Daoy (cell line): ENCODE data around the gene ORC5. TPM values are rescaled to one million over a fixed set of nuclear protein-coding genes. Genes with fewer than 3 reads are reported as not detected.
"Not testable (repeated sequence)": the region's sequence is repeated elsewhere in the genome, so short reads cannot be mapped to it uniquely, and the experiment has no call there.

ENCODE experiments used
- DNase-seq: peaks from one replicate; pipeline ENCODE4 v3.0.0-alpha.2; 2015; ENCODE audit warnings: low read depth
- total RNA-seq: library from RNA; depleted of rRNA; stranded (reverse); fragments of >200 nt; shearing (Covaris generic); gene quantifications from 2 replicates; pipeline ENCODE4 v1.2.3, GENCODE V29; 2014

The ORC5 gene
- total RNA-seq, 1 experiment from 2014 or later, result 94.9 TPM

DNA sequence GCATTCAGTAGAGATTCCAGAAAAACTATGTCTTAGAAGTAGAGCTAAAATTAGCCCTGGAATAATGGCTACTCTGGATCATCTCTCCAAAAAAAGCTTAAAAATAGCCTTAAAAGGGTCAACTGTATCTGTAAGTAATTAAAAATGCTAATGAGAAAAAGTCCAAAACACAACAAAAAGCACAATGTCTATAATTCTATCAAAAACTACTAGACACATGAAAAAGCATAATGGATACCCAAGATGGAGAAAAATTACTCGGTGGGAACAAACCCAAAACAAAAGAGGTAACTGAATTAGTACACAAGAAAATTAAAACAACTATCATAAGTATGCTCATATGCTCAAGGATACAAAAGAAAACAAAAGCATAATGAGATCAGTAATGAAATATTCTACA, 15.4 kb downstream of the ORC5 start:
- no peak for DNase-seq

DNA sequence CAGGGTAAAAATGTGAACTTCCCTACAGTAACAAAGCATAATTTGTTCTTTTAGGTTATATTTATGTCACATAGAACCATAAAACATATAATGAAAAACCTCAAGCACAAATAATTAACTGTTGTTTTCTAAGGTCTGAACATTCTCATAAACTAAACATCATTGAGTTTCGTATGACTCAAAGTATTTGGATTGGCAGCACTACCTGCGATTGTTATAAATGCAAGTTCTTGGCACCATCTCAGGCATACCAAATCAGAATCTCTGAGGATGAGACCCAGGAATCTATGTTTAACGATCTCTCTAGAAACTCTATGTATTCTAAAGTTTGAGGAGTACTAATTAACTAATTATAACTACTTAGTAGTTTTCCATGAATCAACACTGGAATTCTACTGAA, 22.5 kb downstream of the ORC5 start:
- DNase-seq, result no peak

DNA sequence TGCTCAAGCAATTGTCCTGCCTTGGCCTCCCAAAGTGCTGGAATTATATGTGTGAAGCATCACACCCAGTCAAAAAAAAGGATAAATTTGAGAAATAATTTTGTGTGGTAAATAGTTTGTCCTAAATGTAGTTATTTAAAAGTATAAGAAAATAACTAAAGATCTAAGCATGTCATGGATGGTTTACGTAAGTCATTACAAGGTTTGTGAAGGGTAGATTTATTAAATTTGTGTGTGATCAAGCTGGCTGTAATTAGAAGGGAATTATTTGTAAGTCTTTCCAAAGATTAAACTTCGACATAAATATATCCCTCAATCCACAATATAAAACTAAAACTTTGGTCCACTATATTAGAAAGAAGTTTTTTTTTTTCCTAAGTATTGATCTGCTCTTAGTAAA, 28.6 kb downstream of the ORC5 start:
- DNase-seq, result no peak

DNA sequence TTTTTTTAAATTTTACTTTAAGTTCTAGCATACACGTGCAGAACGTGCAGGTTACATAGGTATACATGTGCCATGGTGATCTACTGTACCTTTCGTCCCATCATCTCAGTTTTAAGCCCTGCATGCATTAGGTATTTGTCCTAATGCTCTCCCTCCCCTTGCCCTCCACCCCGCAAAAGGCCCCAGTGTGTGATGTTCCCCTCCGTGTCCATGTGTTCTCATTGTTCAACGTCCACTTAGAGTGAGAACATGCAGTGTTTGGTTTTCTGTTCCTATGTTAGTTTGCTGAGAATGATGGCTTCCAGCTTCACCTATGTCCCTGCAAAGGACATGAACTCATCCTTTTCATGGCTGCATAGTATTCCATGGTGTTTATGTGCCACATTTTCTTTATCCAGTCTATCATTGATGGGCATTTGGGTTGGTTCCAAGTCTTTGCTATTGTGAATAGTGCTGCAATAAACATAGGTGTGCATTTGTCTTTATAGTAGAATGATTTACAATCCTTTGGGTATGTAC, 30.2 kb downstream of the ORC5 start:
- not testable (repeated sequence) for DNase-seq

DNA sequence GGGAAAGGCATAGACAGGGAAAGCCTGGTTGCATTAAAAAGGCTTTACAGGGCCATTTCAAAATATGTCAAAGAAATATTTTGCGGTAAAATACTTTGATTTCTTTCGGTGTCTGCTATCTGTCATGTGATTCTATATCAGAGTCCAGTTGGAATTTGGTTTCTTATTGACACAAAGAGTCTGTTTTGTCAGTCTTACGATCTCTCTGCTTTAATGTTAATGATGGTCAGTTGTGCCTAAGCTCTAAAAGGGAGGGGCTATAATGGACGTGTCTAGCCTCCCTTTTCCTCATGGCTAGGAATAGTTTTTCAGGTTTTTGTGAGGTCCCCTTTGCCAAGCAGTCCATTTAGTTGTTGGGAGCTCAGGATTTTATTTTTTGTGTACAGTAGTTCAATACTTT, 31.5 kb downstream of the ORC5 start:
- no peak for DNase-seq

DNA sequence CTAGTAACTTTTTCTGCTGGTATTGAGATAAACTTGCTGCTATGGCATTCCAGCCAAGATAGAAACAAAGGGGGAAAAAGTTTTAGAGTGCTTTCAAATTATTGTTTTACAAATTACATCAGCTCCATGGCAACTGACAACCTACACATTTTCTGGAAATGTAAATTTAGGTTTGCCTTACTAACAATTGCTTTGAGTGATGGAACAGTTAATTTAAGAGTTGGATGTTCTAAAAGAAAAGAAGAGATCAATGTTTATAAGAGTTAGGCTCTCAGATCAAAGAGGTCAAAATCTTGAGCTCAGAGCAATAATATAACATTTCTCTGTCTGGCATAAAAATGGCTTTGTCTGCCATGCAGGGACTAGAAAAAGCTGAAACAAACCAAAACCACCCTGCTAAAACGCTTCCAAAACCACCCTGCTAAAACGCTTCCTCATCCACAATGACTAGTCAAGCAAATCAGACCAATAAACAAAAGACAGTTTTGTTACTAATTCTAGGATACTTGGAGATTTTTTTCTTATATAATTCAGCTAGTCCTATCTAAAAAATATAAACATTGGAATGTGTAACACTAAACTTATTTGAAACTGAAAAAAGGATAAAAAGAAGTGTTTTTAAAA, 32.3 kb downstream of the ORC5 start:
- no peak for DNase-seq

DNA sequence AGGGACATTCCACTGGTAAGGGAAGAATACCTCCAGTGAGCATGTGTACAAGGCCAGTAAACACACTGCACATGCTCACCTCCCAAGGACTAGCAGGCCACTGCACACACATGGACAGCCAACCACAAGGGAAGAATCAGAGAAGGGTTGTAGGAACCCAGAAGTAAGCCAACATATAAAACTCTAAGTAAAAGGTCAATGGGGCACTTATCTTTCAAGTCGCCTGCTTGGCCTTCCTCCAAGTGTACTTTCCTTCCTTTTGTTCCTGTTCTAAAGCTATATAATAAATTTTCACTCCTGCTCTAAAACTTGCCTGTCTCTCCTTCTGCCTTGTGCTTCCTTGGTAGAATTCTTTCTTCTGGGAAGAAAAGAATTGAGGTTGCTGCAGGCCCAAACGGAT, 33.0 kb downstream of the ORC5 start:
- no peak for DNase-seq

DNA sequence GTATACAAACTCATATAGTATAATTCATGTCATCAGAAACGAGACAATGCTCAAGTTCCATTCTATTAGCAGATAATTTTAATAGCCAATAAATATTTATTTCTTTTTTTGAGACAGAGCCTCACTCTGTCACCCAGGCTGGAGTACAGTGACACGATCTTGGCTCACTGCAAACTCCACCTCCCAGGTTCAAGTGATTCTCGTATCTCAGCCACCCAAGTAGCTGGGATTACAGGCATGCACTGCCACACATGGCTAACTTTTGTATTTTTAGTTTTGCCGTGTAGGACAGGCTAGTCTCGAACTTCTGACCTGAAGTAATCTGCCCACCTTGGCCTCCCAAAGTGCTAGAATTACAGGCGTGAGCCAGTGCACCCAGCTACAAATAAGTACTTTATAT, 45.7 kb downstream of the ORC5 start:
- DNase-seq, result no peak

DNA sequence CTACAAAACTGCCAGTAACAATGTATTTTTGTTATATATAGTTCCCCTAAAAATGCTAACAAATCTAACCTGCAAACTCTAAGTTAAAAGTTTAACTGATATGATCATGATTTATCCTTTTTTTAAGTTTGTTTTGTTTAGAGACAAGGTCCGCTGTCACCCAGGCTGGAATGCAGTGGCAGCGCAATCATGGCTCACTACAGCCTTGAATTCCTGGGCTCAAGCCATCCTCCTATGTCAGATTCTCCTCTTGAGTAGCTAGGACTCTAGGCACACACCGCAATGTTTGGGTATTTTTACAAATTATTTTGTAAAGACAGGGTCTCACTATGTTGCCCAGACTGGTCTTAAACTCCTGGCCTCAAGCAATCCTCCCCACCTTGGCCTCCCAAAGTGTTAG, 46.6 kb downstream of the ORC5 start:
- no peak for DNase-seq

DNA sequence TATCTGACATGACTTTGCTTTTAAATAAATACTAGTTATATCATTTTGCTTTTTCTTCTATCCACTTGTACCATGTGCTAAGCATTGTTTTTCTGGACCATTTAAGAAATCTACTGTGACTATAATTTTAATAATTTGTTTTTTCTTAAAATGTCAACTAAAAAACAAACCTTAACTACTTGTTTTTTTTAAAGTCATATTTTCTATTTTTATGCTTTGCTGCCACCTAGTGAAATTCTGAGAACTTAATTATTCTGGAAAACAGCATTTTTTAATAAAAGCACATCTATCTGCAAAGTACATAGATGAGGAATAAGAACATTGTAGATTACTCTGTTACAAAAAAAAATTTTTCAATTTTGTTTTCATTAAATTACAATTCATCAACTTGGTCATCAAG, 47.4 kb downstream of the ORC5 start:
- no peak for DNase-seq

DNA sequence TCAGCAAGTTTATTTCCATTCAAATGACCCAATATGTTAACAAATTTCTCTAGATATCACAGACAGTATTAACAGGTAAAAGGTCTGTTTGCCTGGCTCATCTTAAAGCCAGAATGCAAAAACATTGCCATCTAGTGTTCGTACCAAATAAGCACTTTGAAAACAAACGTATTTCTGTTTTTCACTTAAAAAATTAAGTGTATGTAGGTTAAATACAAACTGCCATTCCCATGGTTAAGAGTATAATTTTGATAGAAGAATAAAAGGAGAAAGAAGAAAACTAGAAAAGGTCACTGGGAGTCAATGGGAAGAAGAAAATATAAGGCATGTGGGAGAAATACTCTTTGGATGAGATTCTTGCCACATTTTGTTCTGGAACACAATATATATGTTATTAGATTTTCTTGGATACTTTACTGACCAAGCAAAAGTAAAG, 51.0 kb downstream of the ORC5 start:
- peak; percentile 11 for DNase-seq

DNA sequence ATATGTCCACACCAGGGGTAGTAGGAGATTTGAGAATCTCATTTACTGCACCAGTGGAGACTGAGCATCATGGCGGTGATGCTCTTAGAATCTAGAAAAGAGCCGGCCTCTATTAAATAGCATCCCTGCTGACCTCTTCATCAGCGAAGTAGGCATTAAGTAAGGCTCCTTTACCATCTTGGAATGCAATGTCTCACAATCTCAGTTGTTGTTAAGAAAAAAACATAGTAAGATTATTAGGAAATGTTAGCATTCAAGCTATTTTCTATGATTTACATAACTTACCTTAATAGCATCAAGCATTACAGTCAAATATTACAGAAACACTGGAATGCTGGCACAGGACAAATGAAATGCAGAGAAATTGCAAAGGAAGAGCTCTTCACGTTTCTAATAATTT, 54.5 kb downstream of the ORC5 start:
- no peak for DNase-seq

DNA sequence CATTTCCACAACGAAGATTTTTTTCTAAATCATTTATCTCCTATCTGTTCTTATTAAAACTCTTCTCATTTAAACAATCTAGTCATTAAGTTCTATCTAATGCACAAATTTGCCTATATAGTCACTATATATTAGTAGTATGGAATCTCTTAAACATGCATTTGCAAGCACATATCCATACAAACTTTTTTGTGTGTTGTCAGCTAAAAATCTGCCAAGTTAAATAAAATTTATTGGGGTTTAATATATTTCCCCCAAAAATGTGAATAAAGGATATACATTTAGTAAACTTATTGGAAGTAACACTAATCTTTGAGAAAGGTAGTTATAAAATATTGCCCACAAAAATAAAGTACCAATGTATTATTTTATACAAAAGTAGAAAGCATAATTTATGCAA, 55.3 kb downstream of the ORC5 start:
- no peak for DNase-seq

DNA sequence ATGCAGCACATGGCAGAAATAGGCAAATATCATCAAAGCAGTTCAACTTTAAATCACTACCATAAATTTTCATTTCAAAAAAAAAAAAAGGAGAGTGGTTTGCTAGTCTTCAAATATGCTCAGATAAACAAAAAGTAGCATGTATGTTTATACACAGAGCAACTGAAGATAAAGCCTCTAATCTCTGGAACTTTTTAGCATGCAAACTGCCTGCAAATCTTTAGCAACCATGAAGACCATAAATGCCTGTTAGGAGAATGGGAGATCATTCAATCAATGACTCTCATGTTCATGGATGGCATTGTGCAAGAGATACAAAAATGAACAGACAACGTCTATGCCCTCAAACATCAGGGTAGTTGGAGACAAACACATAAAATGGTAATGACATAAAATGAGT, 57.3 kb downstream of the ORC5 start:
- no peak for DNase-seq

DNA sequence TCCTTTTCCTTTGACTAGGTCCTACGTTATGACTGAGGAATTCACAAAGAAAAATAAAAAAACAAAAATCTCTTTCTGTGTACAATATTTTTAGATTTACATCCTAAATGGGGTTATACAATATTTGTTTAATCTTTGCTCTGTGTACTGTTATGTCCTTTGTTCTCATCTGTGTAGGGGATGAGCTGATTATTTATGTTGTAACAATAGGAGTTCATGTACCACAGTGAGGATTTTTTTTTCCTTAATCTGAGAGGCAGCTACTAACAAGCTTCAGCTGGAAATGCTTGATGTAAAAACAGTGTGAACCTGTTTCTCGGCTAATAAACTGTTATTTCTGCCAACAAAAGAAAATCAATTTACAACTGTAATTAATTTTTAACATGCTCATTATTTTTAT, 58.0 kb downstream of the ORC5 start:
- DNase-seq, result no peak

DNA sequence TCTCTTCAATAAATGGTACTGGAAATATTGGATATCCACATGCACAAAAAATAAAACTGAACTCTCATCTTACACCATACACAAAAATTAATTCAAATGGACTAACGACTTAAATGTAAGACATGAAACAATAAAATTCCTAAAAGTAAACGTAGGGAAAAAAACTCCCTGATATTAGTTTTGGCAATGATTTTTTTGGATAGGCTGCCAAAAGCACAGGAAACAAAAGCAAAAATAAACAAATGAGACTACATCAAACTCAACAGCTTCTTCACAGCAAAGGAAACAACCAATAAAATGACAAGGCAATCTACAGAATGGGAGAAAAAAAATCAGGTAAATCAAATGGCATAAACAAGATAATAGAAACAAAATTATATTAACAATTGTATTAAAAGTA, 65.7 kb downstream of the ORC5 start:
- DNase-seq, result no peak

DNA sequence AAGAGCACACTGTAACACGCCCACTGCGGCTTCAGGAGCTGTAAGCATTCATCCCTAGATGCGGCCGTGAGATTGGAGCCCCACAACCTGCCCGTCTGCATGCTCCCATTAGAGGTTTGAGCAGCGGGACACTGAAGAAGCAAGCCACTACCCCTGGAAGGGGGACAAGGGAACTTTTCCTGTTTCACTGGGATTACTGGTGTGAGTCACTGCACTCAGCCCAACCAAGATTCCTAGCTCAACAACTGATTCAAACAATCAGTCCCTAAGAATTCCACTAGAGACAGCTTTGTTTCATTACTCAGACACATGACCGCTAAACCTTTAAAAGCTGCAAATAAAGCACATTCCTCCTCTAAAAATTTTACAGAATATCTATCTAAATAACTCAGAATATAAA, 69.8 kb downstream of the ORC5 start:
- no peak for DNase-seq

DNA sequence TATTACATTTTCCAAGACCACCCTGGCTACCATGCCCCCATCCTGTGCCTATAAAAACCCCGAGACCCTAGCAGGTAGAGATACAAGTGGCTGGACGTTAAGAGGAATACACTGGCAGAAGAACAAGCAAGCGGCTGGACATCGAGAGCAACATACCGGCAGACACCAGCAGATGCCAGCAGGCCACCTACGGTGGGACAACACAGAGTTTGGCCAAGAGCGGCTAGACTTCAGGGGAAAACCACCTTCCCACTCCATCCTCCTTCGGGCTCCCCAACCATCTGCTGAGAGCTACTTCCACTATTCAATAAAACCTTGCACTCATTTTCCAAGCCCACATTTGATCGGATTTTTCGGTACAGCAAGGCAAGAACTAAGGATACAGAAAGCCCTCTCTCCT, 70.3 kb downstream of the ORC5 start:
- no peak for DNase-seq

DNA sequence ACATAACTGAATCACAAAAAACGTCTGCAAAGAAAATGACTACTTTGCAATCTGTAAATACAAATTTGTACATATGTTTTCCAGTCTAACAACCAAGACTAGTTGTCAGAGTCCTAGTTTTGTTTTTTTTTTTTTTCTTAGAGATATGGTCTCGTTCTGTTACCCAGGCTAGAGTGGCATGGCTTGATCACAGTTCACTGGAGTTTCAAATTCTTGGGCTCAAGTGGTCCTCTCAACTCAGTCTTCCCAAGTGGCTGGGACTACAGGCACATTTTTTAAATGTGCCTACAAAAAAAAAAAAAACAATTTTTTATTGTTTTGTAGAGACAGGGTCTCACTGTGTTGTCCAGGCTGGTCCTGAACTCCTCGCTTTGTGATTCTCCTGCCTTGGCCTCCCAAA, 70.8 kb downstream of the ORC5 start:
- DNase-seq, result no peak

DNA sequence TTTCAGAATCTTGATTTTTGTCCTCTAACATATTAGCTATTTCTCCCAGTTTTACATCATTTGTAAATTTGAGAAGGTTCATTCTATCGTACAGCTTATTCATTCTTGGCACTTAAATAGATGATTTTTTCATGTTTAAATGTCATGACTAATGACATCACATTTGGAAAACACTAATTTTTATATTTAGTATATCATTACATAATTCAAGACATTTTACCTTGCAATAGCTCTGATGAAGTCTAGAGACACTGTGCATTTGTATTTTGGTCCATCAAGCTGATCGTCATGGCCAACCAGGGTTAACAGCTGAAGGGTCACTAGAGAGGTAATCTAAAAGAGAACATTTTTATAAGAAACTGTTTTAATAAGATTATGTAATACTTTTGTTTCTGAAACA, 71.3 kb downstream of the ORC5 start:
- no peak for DNase-seq

DNA sequence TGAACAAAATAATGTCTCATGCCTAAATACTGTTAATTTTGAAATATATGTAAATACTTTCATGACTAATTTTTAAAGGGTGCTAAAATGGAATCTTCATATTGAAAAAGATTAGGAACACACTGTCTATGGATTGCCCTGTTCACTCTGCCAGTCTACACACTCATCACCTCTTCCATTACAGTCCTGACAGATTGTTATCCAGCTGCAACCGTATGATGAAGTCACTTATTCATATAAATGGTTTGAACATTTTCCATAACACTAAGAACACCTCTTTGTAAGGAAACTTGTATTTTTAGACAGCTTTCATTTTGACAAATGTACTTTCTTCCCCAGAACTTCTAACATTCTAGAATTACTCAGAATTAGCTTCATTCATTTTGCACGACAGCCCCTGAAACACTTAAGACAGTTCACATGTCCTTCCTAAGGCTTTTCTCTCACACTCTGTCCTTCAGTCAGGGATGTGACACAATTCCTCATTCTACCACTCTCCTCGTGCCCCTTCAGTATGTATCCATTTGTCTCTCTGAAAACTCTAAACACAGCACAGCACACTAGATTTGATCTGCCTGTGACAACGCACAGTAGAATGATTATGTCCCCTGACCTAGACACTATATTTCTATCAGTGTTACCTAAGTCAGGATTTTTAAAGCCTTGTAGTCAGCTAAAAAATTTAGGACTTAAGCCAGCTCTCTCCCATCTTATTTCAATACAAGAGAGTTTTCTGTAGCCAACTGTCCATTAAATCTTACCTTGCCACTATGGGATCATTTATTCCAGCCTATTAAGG, 71.9 kb downstream of the ORC5 start:
- DNase-seq, result no peak

DNA sequence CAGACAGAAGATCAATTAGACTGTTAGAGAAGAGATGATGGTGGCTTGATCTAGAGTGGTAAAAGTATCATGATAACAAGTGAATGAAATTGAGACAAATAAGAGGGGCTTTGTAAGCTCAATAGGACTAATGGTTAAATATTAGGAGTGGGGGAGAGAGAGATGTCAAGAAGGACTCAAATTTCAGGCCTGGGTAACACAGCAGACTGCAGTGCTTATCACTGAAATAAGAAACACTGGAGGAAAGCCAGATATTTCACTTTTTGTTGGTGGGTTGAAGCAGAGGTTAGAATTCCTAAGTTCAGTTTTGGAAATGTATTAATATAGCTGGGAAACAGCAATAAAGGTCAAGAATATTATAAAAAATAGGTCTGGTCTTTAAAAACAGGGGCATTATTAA, 74.6 kb downstream of the ORC5 start:
- no peak for DNase-seq

DNA sequence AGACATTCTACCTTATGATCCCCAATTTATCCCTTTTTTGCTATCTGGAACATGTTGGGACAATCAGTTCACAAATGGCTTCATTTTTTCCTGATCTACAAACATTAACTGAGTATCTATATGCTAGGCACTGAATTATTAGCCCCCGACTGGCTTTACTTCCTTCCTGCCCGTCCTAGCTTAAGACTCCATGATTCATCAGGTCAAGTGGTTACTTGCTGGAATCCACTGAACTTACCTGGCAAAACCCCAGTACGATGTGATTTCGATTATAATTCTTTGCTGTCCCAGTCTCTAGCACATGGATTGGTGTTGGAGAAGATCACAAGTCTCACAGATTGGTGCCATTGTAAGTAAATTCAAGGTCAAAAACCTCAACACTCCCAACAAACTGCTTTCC, 77.1 kb downstream of the ORC5 start:
- no peak for DNase-seq

DNA sequence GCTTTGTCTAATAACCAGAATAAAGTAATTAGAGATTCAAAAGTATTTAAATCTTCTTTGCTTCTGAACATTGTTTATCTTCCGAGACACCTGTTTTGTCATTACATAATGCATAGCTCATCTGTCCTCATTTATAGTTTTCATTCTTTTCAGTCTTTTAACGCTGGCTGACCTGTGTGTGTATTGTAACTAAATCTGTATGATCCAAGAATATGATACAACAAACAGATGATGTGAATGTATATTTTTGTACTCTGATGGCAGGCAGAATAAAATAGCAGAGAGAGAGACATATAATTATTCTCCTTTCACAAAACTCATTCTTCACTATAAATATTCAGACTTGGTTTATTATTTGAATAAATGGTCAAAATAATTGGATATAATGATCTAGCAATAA, 80.6 kb downstream of the ORC5 start:
- no peak for DNase-seq
